Neural progenitor cell (in vitro differentiated cells): ENCODE results near the gene CREG2.

Source experiments
- EZH2 ChIP-seq: fragments of 200-600 bp; sonication (generic); IDR thresholded peaks from 2 replicates; pipeline ENCODE4 v1.6.1; 2017; ENCODE audit warnings: antibody characterized with exemption, mild to moderate bottlenecking, moderate library complexity
- EZH2phosphoT487 ChIP-seq: fragments of 200-600 bp; sonication (generic); IDR thresholded peaks from 2 replicates; pipeline ENCODE4 v1.6.1; 2017; ENCODE audit warnings: antibody characterized with exemption
- TF ChIP-seq, protein P1 (sequence below): fragments of 200-600 bp; sonication (generic); IDR thresholded peaks from 2 replicates; pipeline ENCODE4 v1.5.1; 2017; ENCODE audit warnings: antibody characterized with exemption, mild to moderate bottlenecking

DNA sequence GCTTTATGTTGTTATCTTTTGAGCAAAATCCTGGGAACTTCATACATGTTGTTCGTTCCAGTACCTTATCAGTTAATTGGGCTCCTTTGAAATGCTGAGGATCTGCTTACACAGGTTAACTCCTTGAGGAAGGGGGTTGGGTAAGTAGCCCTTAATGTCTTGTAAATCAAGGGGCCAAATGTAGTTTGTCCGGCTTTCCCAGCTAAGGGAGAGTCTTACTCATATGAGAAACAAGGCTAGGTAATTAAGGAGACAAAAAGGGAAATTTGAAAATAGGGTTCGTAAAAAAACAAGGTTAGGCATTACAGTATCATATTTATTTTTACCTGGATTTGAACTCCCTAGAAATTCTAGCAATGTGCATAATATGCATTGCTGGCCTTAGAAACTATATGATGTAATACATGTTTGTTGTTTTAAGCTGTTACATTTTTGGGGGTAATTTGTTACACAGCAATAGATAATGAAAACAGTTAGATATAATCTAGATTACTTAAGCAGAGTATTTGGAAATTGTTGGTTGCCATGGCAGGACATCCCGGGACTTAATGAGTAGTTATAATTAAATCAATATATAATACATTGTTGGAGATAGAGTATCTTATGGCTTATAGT lies 47.9 kb downstream of the CREG2 start:
- TF ChIP-seq EZH2 (no peak), EZH2phosphoT487 (no peak)
- TF ChIP-seq, protein P1, sequence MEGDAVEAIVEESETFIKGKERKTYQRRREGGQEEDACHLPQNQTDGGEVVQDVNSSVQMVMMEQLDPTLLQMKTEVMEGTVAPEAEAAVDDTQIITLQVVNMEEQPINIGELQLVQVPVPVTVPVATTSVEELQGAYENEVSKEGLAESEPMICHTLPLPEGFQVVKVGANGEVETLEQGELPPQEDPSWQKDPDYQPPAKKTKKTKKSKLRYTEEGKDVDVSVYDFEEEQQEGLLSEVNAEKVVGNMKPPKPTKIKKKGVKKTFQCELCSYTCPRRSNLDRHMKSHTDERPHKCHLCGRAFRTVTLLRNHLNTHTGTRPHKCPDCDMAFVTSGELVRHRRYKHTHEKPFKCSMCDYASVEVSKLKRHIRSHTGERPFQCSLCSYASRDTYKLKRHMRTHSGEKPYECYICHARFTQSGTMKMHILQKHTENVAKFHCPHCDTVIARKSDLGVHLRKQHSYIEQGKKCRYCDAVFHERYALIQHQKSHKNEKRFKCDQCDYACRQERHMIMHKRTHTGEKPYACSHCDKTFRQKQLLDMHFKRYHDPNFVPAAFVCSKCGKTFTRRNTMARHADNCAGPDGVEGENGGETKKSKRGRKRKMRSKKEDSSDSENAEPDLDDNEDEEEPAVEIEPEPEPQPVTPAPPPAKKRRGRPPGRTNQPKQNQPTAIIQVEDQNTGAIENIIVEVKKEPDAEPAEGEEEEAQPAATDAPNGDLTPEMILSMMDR, result no peak
